Effector memory CD4-positive, alpha-beta T cell (primary cell): ENCODE results near the gene EFCAB11.

Experiments used
- DNase-seq, 3 donors: peaks; one replicate each; pipeline ENCODE4 v3.0.0-alpha.2; 2020
- H3K27ac ChIP-seq: 2 replicates; pipeline ENCODE4 v1.7.0; 2013; ENCODE audit warnings: mild to moderate bottlenecking, low read length, moderate library complexity; ENCODE audit not compliant: insufficient read depth, poor library complexity, severe bottlenecking
- H3K27me3 ChIP-seq: replicated peaks from 2 replicates; pipeline ENCODE4 v1.7.0; 2013; ENCODE audit warnings: mild to moderate bottlenecking, low read length; ENCODE audit not compliant: insufficient read depth, control insufficient read depth, poor library complexity, severe bottlenecking
- H3K36me3 ChIP-seq: 2 replicates; pipeline ENCODE4 v1.7.0; 2013; ENCODE audit warnings: mild to moderate bottlenecking, low read length, moderate library complexity; ENCODE audit not compliant: control insufficient read depth, insufficient read depth
- H3K4me1 ChIP-seq: 2 replicates; pipeline ENCODE4 v1.7.0; 2013; ENCODE audit warnings: low read length, mild to moderate bottlenecking; ENCODE audit not compliant: control insufficient read depth, insufficient read depth, poor library complexity, severe bottlenecking
- H3K4me3 ChIP-seq: 2 replicates; pipeline ENCODE4 v1.7.0; 2013; ENCODE audit warnings: low read length, low read depth, mild to moderate bottlenecking; ENCODE audit not compliant: insufficient read depth, poor library complexity, severe bottlenecking
- H3K9me3 ChIP-seq: 2 replicates; pipeline ENCODE4 v1.7.0; 2013; ENCODE audit warnings: mild to moderate bottlenecking, low read length, moderate library complexity; ENCODE audit not compliant: control insufficient read depth

The EFCAB11 gene

GRCh38 chr14:89986462-89987160, 32.1 kb upstream of the EFCAB11 start:
- Histone ChIP-seq H3K4me1 (no peaks in the 10 kb centered on the region), H3K27me3 (no peaks in the 10 kb centered on the region), H3K36me3 (peaks cover 80% of the 10 kb centered on the region)

GRCh38 chr14:89983375-89983774, 28.8 kb upstream of the EFCAB11 start:
- H3K27ac ChIP-seq, result no peak overlapping the region
- H3K9me3 ChIP-seq, result no peaks in the 10 kb centered on the region
- DNase-seq, result no peak
- H3K4me3 ChIP-seq, result no peak overlapping the region
- H3K4me1 ChIP-seq, result no peaks in the 10 kb centered on the region
- H3K36me3 ChIP-seq, result peaks cover 74% of the 10 kb centered on the region
- H3K27me3 ChIP-seq, result no peaks in the 10 kb centered on the region

More at GRCh38 chr14:89986462-89987160, 32.1 kb upstream of the EFCAB11 start:
- DNase-seq, result no peak
- H3K27ac ChIP-seq, result no peak overlapping the region
- no peak overlapping the region for H3K4me3 ChIP-seq
- H3K9me3 ChIP-seq, result no peaks in the 10 kb centered on the region

DNA sequence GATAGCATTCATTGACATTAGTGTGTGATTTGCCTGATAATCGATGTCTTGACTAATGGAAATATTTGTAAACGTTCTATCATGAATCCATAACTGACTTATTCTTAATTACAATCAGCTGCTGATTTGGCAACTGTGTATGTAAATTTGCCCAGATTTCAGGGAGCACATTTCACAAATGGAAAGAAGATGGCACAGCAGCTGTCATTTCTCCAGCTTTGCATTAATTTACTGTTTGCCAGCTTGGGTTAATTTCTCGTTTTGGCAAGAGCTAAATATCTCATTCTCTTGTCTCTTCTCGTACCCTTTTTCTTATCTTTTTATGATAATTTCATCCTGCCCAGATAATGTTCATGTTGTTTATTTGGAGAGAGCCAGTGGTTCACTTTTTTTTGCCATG, 24.1 kb upstream of the EFCAB11 start:
- Histone ChIP-seq H3K9me3 (no peaks in the 10 kb centered on the region), H3K4me3 (no peak overlapping the region), H3K4me1 (no peaks in the 10 kb centered on the region), H3K27me3 (no peaks in the 10 kb centered on the region), H3K36me3 (peaks cover 73% of the 10 kb centered on the region), H3K27ac (no peak overlapping the region)
- no peak for DNase-seq

DNA sequence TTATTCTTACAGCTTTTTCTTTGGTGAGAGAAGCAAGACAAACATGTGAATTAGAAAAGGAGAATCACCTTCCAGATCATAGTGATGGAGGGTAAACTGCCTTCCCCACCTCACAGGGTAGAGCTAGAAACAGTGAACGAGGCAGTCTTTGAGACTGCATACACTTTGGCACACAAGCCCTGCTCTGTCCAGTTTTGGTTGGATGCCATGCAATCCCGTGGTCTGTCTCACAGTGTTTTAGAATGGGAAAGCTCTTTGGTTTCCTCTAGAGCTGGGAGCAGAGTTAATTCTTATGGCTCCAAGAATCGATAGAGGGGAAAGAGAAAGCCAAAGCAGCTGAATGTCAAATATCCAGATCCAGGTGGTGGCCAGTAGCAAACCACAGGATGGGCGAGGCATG, 23.1 kb upstream of the EFCAB11 start:
- Histone ChIP-seq H3K27me3 (no peaks in the 10 kb centered on the region), H3K4me3 (no peak overlapping the region), H3K9me3 (no peaks in the 10 kb centered on the region), H3K36me3 (peaks cover 64% of the 10 kb centered on the region), H3K27ac (no peak overlapping the region), H3K4me1 (no peaks in the 10 kb centered on the region)
- no peak for DNase-seq

DNA sequence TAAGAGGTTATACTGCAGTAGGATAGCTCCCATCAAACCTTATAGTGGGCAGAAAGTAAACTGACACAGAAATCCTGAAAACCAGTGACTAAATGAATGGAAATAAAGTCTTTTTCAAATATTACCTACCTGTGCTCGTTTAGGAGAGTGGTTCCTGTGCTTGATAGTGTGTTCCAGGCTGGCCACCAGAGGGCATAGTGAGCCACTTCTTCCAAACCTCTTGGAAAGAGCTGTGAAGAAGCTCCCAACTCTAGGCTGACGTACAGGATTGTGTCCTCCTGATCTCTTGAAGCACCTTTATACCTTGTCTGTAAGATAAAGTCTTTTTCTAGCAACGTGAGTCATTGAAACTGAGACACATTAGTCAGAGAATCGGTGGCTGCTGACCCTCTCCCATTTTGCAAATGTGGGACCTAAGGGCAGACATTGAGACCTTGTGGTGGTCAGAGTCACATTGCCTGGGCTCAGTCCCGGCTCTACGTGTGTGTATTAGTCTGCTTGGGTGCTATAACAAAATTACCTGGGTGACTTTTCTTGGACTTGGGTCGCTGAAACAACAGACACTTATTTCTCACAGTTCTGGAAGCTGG, 18.8 kb upstream of the EFCAB11 start:
- H3K4me1 ChIP-seq, result no peaks in the 10 kb centered on the region
- DNase-seq, result peak in 2 of 3 donors; percentile 6 to 21
- H3K27me3 ChIP-seq, result no peaks in the 10 kb centered on the region
- H3K27ac ChIP-seq, result no peak overlapping the region
- H3K9me3 ChIP-seq, result no peaks in the 10 kb centered on the region
- H3K36me3 ChIP-seq, result peaks cover 58% of the 10 kb centered on the region
- no peak overlapping the region for H3K4me3 ChIP-seq

DNA sequence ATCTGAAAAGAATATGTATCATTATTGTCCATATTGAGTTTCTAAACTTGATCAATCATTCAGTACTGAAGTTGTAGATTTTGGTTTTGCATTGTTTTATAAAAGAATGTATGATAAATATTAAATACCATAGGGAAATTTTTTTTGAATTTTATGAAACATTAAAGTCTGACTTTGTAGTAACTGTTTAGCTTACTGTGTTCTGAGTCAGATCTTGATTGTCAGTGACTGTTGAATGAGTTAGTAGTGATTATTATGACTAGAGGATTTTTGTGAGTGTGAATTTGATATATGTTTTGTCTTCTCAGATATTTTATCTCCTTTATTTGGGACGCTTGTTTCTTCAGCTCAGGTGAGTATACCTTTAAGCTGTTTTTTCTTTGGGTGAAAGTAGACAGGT, 11.3 kb upstream of the EFCAB11 start:
- Histone ChIP-seq H3K4me3 (no peak overlapping the region), H3K9me3 (no peaks in the 10 kb centered on the region), H3K36me3 (peaks cover 34% of the 10 kb centered on the region), H3K27me3 (no peaks in the 10 kb centered on the region), H3K27ac (no peak overlapping the region), H3K4me1 (peaks cover 1% of the 10 kb centered on the region)
- DNase-seq, result no peak

DNA sequence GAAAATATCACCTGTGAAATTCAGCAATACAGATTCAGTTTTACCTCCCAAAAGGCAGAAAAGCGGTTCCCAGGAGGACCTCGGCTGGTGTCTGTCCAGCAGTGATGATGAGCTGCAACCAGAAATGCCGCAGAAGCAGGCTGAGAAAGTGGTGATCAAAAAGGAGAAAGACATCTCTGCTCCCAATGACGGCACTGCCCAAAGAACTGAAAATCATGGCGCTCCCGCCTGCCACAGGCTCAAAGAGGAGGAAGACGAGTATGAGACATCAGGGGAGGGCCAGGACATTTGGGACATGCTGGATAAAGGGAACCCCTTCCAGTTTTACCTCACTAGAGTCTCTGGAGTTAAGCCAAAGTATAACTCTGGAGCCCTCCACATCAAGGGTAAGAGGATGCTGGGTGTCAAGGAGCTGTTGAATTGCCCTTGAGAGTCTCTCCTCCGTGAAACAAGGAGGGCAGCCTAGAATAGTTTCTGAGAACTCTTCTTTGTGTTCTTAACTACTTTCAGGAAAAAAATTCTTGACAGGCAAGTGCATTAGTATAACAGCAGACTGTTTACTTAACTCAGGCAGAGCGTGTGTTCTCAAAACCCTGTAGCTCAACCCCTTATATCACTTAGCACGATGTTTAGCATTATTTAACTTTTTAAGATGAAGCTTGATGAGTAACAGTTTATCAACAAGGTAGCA, 8.9 kb upstream of the EFCAB11 start:
- H3K36me3 ChIP-seq, result peaks cover 25% of the 10 kb centered on the region
- no peak for DNase-seq

GRCh38 chr14:89960914-89961313, 6.4 kb upstream of the EFCAB11 start:
- Histone ChIP-seq H3K27me3 (no peaks in the 10 kb centered on the region), H3K27ac (no peak overlapping the region), H3K9me3 (no peaks in the 10 kb centered on the region), H3K36me3 (peaks cover 22% of the 10 kb centered on the region), H3K4me3 (no peak overlapping the region), H3K4me1 (peaks cover 33% of the 10 kb centered on the region)
- DNase-seq, result no peak

More for the DNA sequence above, 8.9 kb upstream of the EFCAB11 start:
- Histone ChIP-seq H3K27me3 (no peaks in the 10 kb centered on the region), H3K9me3 (no peaks in the 10 kb centered on the region), H3K4me1 (peaks cover 19% of the 10 kb centered on the region), H3K27ac (no peak overlapping the region), H3K4me3 (no peak overlapping the region)

DNA sequence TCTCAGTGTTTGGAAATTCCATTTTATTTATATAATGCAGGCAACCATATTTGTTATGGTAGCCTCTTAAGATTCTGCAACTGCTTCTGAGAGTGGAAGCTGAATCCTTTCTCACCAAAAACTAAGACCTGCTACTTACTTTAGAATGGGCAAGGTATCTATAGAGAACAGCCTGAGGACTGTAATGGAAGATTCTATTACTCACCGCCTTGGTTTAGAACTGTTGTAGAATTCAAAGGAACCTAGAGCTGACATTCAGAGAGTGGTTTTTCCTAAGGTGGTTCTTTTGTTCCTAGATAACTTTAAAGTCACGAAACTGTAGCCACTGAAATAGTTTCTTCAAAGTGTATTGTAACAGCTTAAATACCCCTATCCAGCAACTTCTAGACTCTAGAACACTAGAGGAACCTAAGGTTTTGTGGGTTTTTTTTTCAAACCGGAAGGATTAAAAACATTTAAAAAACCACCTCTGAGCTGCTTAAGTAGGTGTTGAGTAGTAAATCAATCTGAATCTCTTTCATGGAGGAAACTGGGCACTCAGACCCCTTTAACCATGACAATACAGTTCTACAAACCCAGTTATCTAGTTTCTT, 5.4 kb upstream of the EFCAB11 start:
- no peak for DNase-seq
- H3K36me3 ChIP-seq, result peaks cover 22% of the 10 kb centered on the region
- H3K4me3 ChIP-seq, result no peak overlapping the region
- H3K4me1 ChIP-seq, result peaks cover 33% of the 10 kb centered on the region
- no peaks in the 10 kb centered on the region for H3K27me3 ChIP-seq
- H3K9me3 ChIP-seq, result no peaks in the 10 kb centered on the region
- H3K27ac ChIP-seq, result peak overlapping the region; percentile 22

- Histone ChIP-seq H3K27me3 (no peaks in the 10 kb centered on the region), H3K27ac (no peak overlapping the region), H3K4me3 (no peak overlapping the region), H3K36me3 (peaks cover 14% of the 10 kb centered on the region), H3K9me3 (no peaks in the 10 kb centered on the region), H3K4me1 (peaks cover 33% of the 10 kb centered on the region)
- DNase-seq, result no peak
These were observed 4.4 kb upstream of the EFCAB11 start for GRCh38 chr14:89958966-89959365.
